HepG2 (cell line): ENCODE results near the gene RIPOR3. TPM values are rescaled to one million over a fixed set of nuclear protein-coding genes. Genes with fewer than 3 reads are reported as not detected.

Experiments
- ATAC-seq: fragments of 200-7000 bp; cut with Tn5 transposase; 3 replicates; pipeline ENCODE4 v1.9.1; 2020; ENCODE audit warnings: mild to moderate bottlenecking, moderate library complexity
- BruUV-seq: library from RNA; stranded (reverse); fragments of 400-500 nt; replicated peaks from 2 replicates; lab custom pipeline; 2021; lab: Mats Ljungman, UMichigan
- CTCF ChIA-PET: fragments of 300-600 bp; formaldehyde crosslinking; extraction: SDS; loops from one replicate; lab custom pipeline; 2021; ENCODE audit warnings: low total read pairs, inconsistent platforms, low intra/inter-chr PET ratio; lab: Yijun Ruan, JAX
- POLR2A ChIA-PET: fragments of 350-600 bp; sonication (Branson Sonifier 250); formaldehyde crosslinking; loops from one replicate; lab custom pipeline; 2020; ENCODE audit warnings: antibody characterized with exemption, inconsistent platforms; lab: Yijun Ruan, JAX
- DNase-seq: peaks from one replicate; pipeline ENCODE4 v3.0.0-alpha.2; 2015; ENCODE audit warnings: low spot score
- FAIRE-seq: peaks from 3 replicates; lab custom pipeline; 2011; peaks lifted over from hg19 to GRCh38; lab: Jason Lieb, UNC
- H2AFZ ChIP-seq: one replicate; pipeline ENCODE4 v1.6.1; 2011; ENCODE audit warnings: low read length, inconsistent platforms
- H3K27ac ChIP-seq: fragments of 300-600 bp; 3 replicates; pipeline ENCODE4 v1.8.0; 2011; ENCODE audit warnings: mixed run types, mild to moderate bottlenecking, mixed read lengths, low read length, inconsistent platforms; ENCODE audit not compliant: insufficient read depth; ENCODE audit errors: extremely low read length
- H3K27me3 ChIP-seq, 2 experiments: fragments of 200-600 bp in 1 of 2; 2 replicates in 1 of 2; 3 replicates in 1 of 2; pipeline versions ENCODE4 v1.6.0 to v1.8.0; 2011; ENCODE audit warnings: low read length in 2 of 2, mild to moderate bottlenecking in 2 of 2, moderate library complexity in 2 of 2, inconsistent platforms in 1 of 2; ENCODE audit not compliant: insufficient read depth in 2 of 2, control insufficient read depth in 1 of 2
- H3K36me3 ChIP-seq, 2 experiments: fragments of 200-600 bp in 1 of 2; replicated peaks in 1 of 2; 2 replicates in 1 of 2; 3 replicates in 1 of 2; pipeline versions ENCODE4 v1.5.1 to v1.8.0; 2011; ENCODE audit warnings: low read length in 2 of 2, inconsistent platforms in 1 of 2; ENCODE audit not compliant: insufficient read depth in 2 of 2, control insufficient read depth in 1 of 2
- H3K4me1 ChIP-seq: 2 replicates; pipeline ENCODE4 v1.5.1; 2012; ENCODE audit warnings: low read length, inconsistent platforms; ENCODE audit not compliant: insufficient read depth
- H3K4me2 ChIP-seq: 2 replicates; pipeline ENCODE4 v1.6.0; 2011; ENCODE audit warnings: low read depth, low read length, inconsistent platforms
- H3K4me3 ChIP-seq, 3 experiments: fragments of 200-600 bp in 1 of 3; sonication (generic), shearing (Covaris generic) in 1 of 3; replicated peaks in 1 of 3; 2 replicates each; pipeline ENCODE4 v1.5.1; 2011 to 2016; ENCODE audit warnings: low read length in 3 of 3, inconsistent platforms in 2 of 3, low read depth in 2 of 3, mild to moderate bottlenecking in 2 of 3, control low read depth in 1 of 3, mixed read lengths in 1 of 3; ENCODE audit not compliant: insufficient read depth in 1 of 3
- H3K79me2 ChIP-seq: one replicate; pipeline ENCODE4 v1.6.1; 2011; ENCODE audit warnings: low read length, inconsistent platforms; ENCODE audit not compliant: insufficient read depth
- H3K9ac ChIP-seq: 2 replicates; pipeline ENCODE4 v1.6.0; 2011; ENCODE audit warnings: mild to moderate bottlenecking, low read depth, low read length, inconsistent platforms; ENCODE audit not compliant: insufficient read depth
- H3K9me3 ChIP-seq: 2 replicates; pipeline ENCODE4 v1.5.1; 2012; ENCODE audit warnings: mild to moderate bottlenecking, low read length
- H4K20me1 ChIP-seq: 2 replicates; pipeline ENCODE4 v1.6.0; 2011; ENCODE audit warnings: inconsistent platforms, mild to moderate bottlenecking, low read length, moderate library complexity; ENCODE audit not compliant: insufficient read depth
- ERF ChIP-seq: IDR thresholded peaks from 2 replicates; pipeline ENCODE4 v1.6.1; 2018; ENCODE audit warnings: missing biosample characterization, missing genetic modification reagents
- FOXP1 ChIP-seq, 2 experiments: fragments of 450-650 bp in 1 of 2; IDR thresholded peaks; 2 replicates each; pipeline ENCODE4 v1.6.1; 2017 to 2018; ENCODE audit warnings: antibody characterized with exemption in 1 of 2
- NRL ChIP-seq: sonication (generic); formaldehyde crosslinking; IDR thresholded peaks from 2 replicates; pipeline ENCODE4 v1.5.0; 2020; ENCODE audit warnings: missing genetic modification reagents, mild to moderate bottlenecking, moderate library complexity, borderline replicate concordance
- SAP130 ChIP-seq: IDR thresholded peaks from 2 replicates; pipeline ENCODE4 v1.6.1; 2016; ENCODE audit warnings: low read depth
- ZEB1 ChIP-seq: IDR thresholded peaks from 2 replicates; pipeline ENCODE4 v1.6.1; 2012; ENCODE audit warnings: mild to moderate bottlenecking, low read depth, inconsistent platforms; ENCODE audit not compliant: insufficient replicate concordance
- ZMYM3 ChIP-seq: sonication (generic); formaldehyde crosslinking; IDR thresholded peaks from 2 replicates; pipeline ENCODE4 v1.5.1; 2020; ENCODE audit warnings: mild to moderate bottlenecking, missing genetic modification reagents
- in situ Hi-C: cut with HindIII; loops from 2 replicates; pipeline ENCODE4 v1.10.0; 2017; ENCODE audit warnings: low pct_unique_long_range_greater_than_20kb; ENCODE audit not compliant: extremely low pct_ligation_motif_present
- intact Hi-C: fragments of 100-400 bp; cut with micrococcal nuclease; formaldehyde crosslinking; loops from one replicate; pipeline ENCODE4 v1.10.0; 2022; ENCODE audit not compliant: unreplicated experiment
- polyA plus RNA-seq, 8 experiments: library from polyadenylated mRNA; depleted of rRNA in 3 of 8; stranded (reverse) in 7 of 8; unstranded in 1 of 8; fragments of >200 nt; fragmentation: Illumina TruSeq in 4 of 8; extraction: Trizol in 4 of 8; gene quantifications; 2 replicates each; pipeline versions ENCODE4 v1.2.1 to v1.2.3, GENCODE V29; 2011 to 2016; ENCODE audit warnings: low read depth in 4 of 8, missing spikeins in 1 of 8, mixed read lengths in 1 of 8; ENCODE audit not compliant: insufficient read depth in 1 of 8
- total RNA-seq, 5 experiments: library from RNA; depleted of rRNA; stranded (reverse); fragments of >200 nt; fragmentation: Illumina TruSeq; extraction: Trizol; gene quantifications; 2 replicates each; pipeline ENCODE4 v1.2.3, GENCODE V29; 2016; ENCODE audit warnings: low read depth in 1 of 5
- TF ChIP-seq, protein P1 (sequence below): sonication (generic); formaldehyde crosslinking; IDR thresholded peaks from 2 replicates; pipeline ENCODE4 v1.4.0; 2020; ENCODE audit warnings: mild to moderate bottlenecking, missing genetic modification reagents
- TF ChIP-seq, protein P2 (sequence below): IDR thresholded peaks from 2 replicates; pipeline ENCODE4 v1.4.0; 2020; ENCODE audit warnings: mild to moderate bottlenecking, missing genetic modification reagents

Gene RIPOR3
- total and polyA plus RNA-seq, 2 of the 13 experiments (the other 11 are each of a cell fraction or from before 2014, with no cell fraction given) = 0.18 TPM; not detected in 1

DNA sequence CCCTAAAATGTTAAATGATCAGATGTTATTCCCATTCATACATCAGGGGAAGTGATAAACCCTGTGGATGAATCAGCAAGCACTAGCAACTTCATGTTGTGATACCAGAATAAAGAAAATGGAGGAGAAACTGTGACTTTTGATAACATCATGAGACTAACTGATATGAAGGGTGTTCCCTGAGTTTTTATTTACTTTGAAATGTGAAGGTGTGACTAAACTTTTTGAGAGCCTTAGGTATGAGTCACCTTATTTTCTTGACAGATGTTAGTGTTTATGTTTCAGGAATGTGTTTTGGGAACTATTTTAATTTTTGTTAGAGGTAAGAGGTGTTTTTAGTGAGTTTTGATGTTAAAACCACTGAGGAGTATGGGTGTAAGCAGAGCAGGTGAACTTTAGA, 44.5 kb upstream of the RIPOR3 start:
- H3K27ac ChIP-seq = peak overlapping the region; percentile 5
- ChIA-PET CTCF (no interaction called here), POLR2A (interaction anchor here (2.6 to 5.1 kb wide), 2 partner anchors 8 to 11 kb away, joined by 13 to 53 read pairs; no protein-coding TSS in a partner anchor)
- H3K9me3 ChIP-seq = no peaks in the 10 kb centered on the region
- no peak for TF ChIP-seq ZMYM3
- TF ChIP-seq, protein P1, sequence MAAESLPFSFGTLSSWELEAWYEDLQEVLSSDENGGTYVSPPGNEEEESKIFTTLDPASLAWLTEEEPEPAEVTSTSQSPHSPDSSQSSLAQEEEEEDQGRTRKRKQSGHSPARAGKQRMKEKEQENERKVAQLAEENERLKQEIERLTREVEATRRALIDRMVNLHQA (CRISPR knock-in tag) = no peak
- TF ChIP-seq ZEB1 = no peak
- no peak for TF ChIP-seq NRL (CRISPR knock-in tag)
- TF ChIP-seq FOXP1 (IDR thresholded peaks at IDR 0.05) = no peak
- 0 out of 2 replicates have a peak, but pooled peaks have one; percentile 15 for TF ChIP-seq FOXP1 (CRISPR knock-in tag; IDR thresholded peaks at IDR 0.05)
- peak; percentile 27; the same call in 1 of the 2 replicates for TF ChIP-seq SAP130
- TF ChIP-seq, protein P2, sequence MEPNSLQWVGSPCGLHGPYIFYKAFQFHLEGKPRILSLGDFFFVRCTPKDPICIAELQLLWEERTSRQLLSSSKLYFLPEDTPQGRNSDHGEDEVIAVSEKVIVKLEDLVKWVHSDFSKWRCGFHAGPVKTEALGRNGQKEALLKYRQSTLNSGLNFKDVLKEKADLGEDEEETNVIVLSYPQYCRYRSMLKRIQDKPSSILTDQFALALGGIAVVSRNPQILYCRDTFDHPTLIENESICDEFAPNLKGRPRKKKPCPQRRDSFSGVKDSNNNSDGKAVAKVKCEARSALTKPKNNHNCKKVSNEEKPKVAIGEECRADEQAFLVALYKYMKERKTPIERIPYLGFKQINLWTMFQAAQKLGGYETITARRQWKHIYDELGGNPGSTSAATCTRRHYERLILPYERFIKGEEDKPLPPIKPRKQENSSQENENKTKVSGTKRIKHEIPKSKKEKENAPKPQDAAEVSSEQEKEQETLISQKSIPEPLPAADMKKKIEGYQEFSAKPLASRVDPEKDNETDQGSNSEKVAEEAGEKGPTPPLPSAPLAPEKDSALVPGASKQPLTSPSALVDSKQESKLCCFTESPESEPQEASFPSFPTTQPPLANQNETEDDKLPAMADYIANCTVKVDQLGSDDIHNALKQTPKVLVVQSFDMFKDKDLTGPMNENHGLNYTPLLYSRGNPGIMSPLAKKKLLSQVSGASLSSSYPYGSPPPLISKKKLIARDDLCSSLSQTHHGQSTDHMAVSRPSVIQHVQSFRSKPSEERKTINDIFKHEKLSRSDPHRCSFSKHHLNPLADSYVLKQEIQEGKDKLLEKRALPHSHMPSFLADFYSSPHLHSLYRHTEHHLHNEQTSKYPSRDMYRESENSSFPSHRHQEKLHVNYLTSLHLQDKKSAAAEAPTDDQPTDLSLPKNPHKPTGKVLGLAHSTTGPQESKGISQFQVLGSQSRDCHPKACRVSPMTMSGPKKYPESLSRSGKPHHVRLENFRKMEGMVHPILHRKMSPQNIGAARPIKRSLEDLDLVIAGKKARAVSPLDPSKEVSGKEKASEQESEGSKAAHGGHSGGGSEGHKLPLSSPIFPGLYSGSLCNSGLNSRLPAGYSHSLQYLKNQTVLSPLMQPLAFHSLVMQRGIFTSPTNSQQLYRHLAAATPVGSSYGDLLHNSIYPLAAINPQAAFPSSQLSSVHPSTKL = peak; percentile 15; the same call in 1 of the 2 replicates
- no peak for TF ChIP-seq ERF (CRISPR knock-in tag)
- peaks cover 84% of the 10 kb centered on the region for H3K4me1 ChIP-seq
- peak overlapping the region; percentile 18; the same call in 1 of the 2 replicates for H3K4me2 ChIP-seq
- peaks cover 88% of the 10 kb centered on the region for H3K79me2 ChIP-seq
- ATAC-seq (no peak), FAIRE-seq (no peak), DNase-seq (no peak)
- peaks cover 18% of the 10 kb centered on the region for H4K20me1 ChIP-seq
- peaks cover 3 to 19% of the 10 kb centered on the region in 2 experiments for H3K36me3 ChIP-seq
- in situ Hi-C loops (loop anchor here (25.0 kb wide), 1 partner anchor 99 kb away; no protein-coding TSS in a partner anchor), intact Hi-C loops (no loop called here)
- no peak overlapping the region for H3K4me3 ChIP-seq
- no peak overlapping the region for H2AFZ ChIP-seq
- no peak overlapping the region for H3K9ac ChIP-seq
- BruUV-seq = TSS peak; percentile 2
- no peaks in the 10 kb centered on the region; a peak in 1 of 5 replicates for H3K27me3 ChIP-seq
